OCI-LY1 (cell line): Measurements from ENCODE around the gene GBA2.

Source experiments
- H2AFZ ChIP-seq: fragments of 200-600 bp; sonication (generic), shearing (Covaris generic); 2 replicates; pipeline ENCODE4 v1.6.0; 2014; ENCODE audit warnings: antibody characterized with exemption, mild to moderate bottlenecking, low read length
- H3F3A ChIP-seq: fragments of 200-600 bp; sonication (generic), shearing (Covaris generic); 2 replicates; pipeline ENCODE4 v1.6.0; 2014; ENCODE audit warnings: mild to moderate bottlenecking, antibody characterized with exemption, low read length, moderate library complexity; ENCODE audit not compliant: insufficient read depth
- H3K27ac ChIP-seq: fragments of 200-600 bp; sonication (generic); 2 replicates; pipeline ENCODE4 v1.5.1; 2014; ENCODE audit warnings: low read length, mixed run types, mild to moderate bottlenecking, low read depth; ENCODE audit not compliant: poor library complexity, severe bottlenecking
- H3K27me3 ChIP-seq: fragments of 200-600 bp; sonication (generic); 2 replicates; pipeline ENCODE4 v1.6.0; 2014; ENCODE audit warnings: antibody characterized with exemption, mild to moderate bottlenecking, low read length, moderate library complexity; ENCODE audit not compliant: insufficient read depth
- H3K36me3 ChIP-seq: fragments of 200-600 bp; sonication (generic); 2 replicates; pipeline ENCODE4 v1.6.1; 2014; ENCODE audit warnings: mild to moderate bottlenecking, antibody characterized with exemption, low read length, moderate library complexity, mixed read lengths; ENCODE audit not compliant: insufficient read depth
- H3K4me1 ChIP-seq: fragments of 200-600 bp; sonication (generic); 2 replicates; pipeline ENCODE4 v1.5.1; 2014; ENCODE audit warnings: mild to moderate bottlenecking, low read length, moderate library complexity; ENCODE audit not compliant: insufficient read depth, severe bottlenecking
- H3K4me2 ChIP-seq: fragments of 200-600 bp; sonication (generic), shearing (Covaris generic); 2 replicates; pipeline ENCODE4 v1.6.1; 2014; ENCODE audit warnings: low read length
- H3K4me3 ChIP-seq: fragments of 200-600 bp; sonication (generic); 2 replicates; pipeline ENCODE4 v1.5.1; 2014; ENCODE audit warnings: low read length, low read depth, mild to moderate bottlenecking, mixed read lengths; ENCODE audit not compliant: poor library complexity, severe bottlenecking
- H3K79me2 ChIP-seq: fragments of 200-600 bp; shearing (Covaris generic); 2 replicates; pipeline ENCODE4 v1.6.1; 2016; ENCODE audit warnings: mixed run types, low read length, mixed read lengths; ENCODE audit not compliant: insufficient read depth
- H3K9ac ChIP-seq: fragments of 200-600 bp; sonication (generic), shearing (Covaris generic); 2 replicates; pipeline ENCODE4 v1.6.1; 2014; ENCODE audit warnings: mild to moderate bottlenecking, low read length, mixed read lengths
- H3K9me2 ChIP-seq: fragments of 200-600 bp; sonication (generic), shearing (Covaris generic); 2 replicates; pipeline ENCODE4 v1.6.1; 2014; ENCODE audit warnings: low read depth, mild to moderate bottlenecking, low read length, mixed read lengths
- H3K9me3 ChIP-seq: fragments of 200-600 bp; shearing (Covaris generic); 2 replicates; pipeline ENCODE4 v1.6.1; 2014; ENCODE audit warnings: low read length, mixed read lengths
- H4K20me1 ChIP-seq: fragments of 200-600 bp; sonication (generic), shearing (Covaris generic); 2 replicates; pipeline ENCODE4 v1.6.0; 2016; ENCODE audit warnings: mild to moderate bottlenecking, low read length; ENCODE audit not compliant: insufficient read depth
- EZH2 ChIP-seq: fragments of 200-600 bp; sonication (generic), shearing (Covaris generic); IDR thresholded peaks from 2 replicates; pipeline ENCODE4 v1.8.0; 2017; ENCODE audit warnings: borderline replicate concordance, mixed run types, mild to moderate bottlenecking, antibody characterized with exemption, low read length, moderate library complexity, mixed read lengths
- TF ChIP-seq, protein P1 (sequence below): fragments of 200-600 bp; sonication (generic), shearing (Covaris generic); IDR thresholded peaks from 2 replicates; pipeline ENCODE4 v1.5.1; 2017; ENCODE audit warnings: mild to moderate bottlenecking, antibody characterized with exemption, low read length, moderate library complexity, mixed read lengths

Gene GBA2

DNA sequence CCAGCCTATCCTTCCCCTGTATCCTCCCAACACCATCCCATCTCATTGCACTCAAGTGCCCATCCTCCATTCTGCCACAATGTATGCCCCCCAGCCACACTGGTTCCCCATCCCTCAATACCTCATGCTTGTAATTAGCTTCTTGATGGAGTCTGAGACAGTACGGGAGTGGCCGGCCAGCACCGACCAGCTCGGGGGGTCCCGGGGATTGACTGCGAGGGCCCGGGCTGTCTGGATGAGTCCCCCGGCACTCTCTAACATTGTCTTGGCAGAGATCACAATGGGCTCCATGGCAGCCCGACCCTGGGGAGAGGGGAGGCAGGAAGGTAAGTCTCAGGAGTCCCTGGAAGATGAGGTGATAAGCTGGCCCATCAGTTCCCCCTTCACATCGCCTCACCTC lies 42.1 kb downstream of the GBA2 start:
- TF ChIP-seq EZH2 = no peak
- TF ChIP-seq, protein P1, sequence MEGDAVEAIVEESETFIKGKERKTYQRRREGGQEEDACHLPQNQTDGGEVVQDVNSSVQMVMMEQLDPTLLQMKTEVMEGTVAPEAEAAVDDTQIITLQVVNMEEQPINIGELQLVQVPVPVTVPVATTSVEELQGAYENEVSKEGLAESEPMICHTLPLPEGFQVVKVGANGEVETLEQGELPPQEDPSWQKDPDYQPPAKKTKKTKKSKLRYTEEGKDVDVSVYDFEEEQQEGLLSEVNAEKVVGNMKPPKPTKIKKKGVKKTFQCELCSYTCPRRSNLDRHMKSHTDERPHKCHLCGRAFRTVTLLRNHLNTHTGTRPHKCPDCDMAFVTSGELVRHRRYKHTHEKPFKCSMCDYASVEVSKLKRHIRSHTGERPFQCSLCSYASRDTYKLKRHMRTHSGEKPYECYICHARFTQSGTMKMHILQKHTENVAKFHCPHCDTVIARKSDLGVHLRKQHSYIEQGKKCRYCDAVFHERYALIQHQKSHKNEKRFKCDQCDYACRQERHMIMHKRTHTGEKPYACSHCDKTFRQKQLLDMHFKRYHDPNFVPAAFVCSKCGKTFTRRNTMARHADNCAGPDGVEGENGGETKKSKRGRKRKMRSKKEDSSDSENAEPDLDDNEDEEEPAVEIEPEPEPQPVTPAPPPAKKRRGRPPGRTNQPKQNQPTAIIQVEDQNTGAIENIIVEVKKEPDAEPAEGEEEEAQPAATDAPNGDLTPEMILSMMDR = no peak
- H3K9ac ChIP-seq = no peak overlapping the region

DNA sequence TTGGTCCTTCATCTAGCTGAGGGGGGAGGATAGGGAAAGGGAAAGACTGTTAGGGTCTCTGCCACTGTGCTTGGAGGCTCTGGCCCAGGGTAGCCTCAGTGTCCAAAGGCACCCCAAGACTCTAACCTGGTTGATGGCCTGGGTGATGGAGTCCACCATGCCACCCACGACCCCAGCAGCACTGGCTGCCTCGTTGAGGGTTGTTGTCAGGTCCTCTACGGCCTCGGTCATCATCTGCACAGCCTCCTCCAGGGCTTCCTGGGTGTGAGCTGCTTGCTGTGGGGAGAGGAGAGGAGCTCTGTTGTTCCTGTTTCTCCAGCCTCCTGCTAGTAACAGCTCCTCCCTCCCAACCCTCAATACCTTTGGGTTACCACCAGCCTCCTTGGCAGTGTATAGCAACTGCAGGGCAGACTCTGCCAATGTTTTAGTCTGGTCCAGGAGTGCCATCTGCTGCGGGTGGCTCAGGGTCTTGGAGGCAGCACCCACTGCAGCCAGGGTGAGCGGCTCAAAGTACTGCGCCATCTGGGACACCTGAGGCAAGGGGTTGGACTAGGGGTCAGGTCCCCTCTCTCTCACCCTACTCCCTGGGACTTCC lies 43.1 kb downstream of the GBA2 start:
- TF ChIP-seq EZH2 = no peak
- TF ChIP-seq, protein P1 = no peak
- no peak overlapping the region for H2AFZ ChIP-seq
- no peaks in the 10 kb centered on the region for H3K4me1 ChIP-seq
- H3K9me3 ChIP-seq = no peaks in the 10 kb centered on the region
- H3K4me2 ChIP-seq = no peak overlapping the region
- H3K4me3 ChIP-seq = no peak overlapping the region
- H3K36me3 ChIP-seq = peaks cover 93% of the 10 kb centered on the region
- no peak overlapping the region for H3K9ac ChIP-seq
- H3K27me3 ChIP-seq = no peaks in the 10 kb centered on the region
- no peaks in the 10 kb centered on the region for H3K9me2 ChIP-seq
- H3F3A ChIP-seq = no peaks in the 10 kb centered on the region
- no peaks in the 10 kb centered on the region for H4K20me1 ChIP-seq
- H3K79me2 ChIP-seq = no peaks in the 10 kb centered on the region
- no peak overlapping the region for H3K27ac ChIP-seq

More for the DNA sequence above, 42.1 kb downstream of the GBA2 start:
- Histone ChIP-seq H3K9me2 (no peaks in the 10 kb centered on the region), H3K9me3 (no peaks in the 10 kb centered on the region), H3K27ac (no peak overlapping the region), H3K4me2 (no peak overlapping the region), H3K27me3 (no peaks in the 10 kb centered on the region), H3F3A (no peaks in the 10 kb centered on the region), H4K20me1 (no peaks in the 10 kb centered on the region), H3K4me3 (no peak overlapping the region), H3K36me3 (peaks cover 93% of the 10 kb centered on the region), H2AFZ (no peak overlapping the region), H3K4me1 (no peaks in the 10 kb centered on the region), H3K79me2 (no peaks in the 10 kb centered on the region)

DNA sequence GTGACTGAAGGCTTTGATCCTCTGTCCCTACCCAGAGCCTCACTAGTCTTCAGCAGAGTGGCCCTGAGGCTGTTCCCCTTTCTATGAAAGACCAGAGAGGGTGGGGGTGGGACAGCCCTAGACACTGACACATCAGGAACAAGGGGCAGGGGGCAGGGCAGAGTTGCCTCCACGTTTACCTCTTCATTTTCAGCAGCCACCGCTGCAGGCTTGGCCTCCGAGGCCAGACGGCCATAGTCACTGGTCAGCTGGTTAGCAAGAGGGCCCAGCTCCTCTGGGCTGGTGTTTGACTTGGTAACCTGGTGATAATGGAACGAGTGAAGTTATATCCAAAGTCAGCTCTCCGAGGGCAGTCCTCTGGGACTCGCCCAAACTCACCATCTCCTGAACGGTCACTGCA lies 43.7 kb downstream of the GBA2 start:
- no peak overlapping the region for H3K4me2 ChIP-seq
- H2AFZ ChIP-seq = no peak overlapping the region
- H3K9me3 ChIP-seq = no peaks in the 10 kb centered on the region
- no peaks in the 10 kb centered on the region for H3K27me3 ChIP-seq
- no peak overlapping the region for H3K27ac ChIP-seq
- H3F3A ChIP-seq = no peaks in the 10 kb centered on the region
- H3K36me3 ChIP-seq = peaks cover 93% of the 10 kb centered on the region
- H3K9ac ChIP-seq = no peak overlapping the region
- no peak overlapping the region for H3K4me3 ChIP-seq
- H3K79me2 ChIP-seq = no peaks in the 10 kb centered on the region
- H3K4me1 ChIP-seq = no peaks in the 10 kb centered on the region
- H3K9me2 ChIP-seq = no peaks in the 10 kb centered on the region
- H4K20me1 ChIP-seq = no peaks in the 10 kb centered on the region
- TF ChIP-seq, protein P1 = no peak
- no peak for TF ChIP-seq EZH2
